Common myeloid progenitor, CD34-positive (primary cell): ENCODE results near the gene ZNF804B.

ENCODE experiments used
- CTCF ChIA-PET: fragments of 350-600 bp; sonication (Branson Sonifier 250); formaldehyde crosslinking; loops from one replicate; lab custom pipeline; 2021; ENCODE audit warnings: antibody characterized with exemption; lab: Charles Lee
- POLR2A ChIA-PET: fragments of 350-600 bp; sonication (Branson Sonifier 250); formaldehyde crosslinking; loops from one replicate; lab custom pipeline; 2021; ENCODE audit warnings: antibody characterized with exemption; lab: Charles Lee
- DNase-seq, 3 donors: peaks; one replicate each; pipeline versions ENCODE4 v3.0.0 to v3.0.0-alpha.2; 2013
- H3K27ac ChIP-seq, 2 experiments: 1 replicate in 1 of 2; 2 replicates in 1 of 2; pipeline ENCODE4 v1.7.0; 2013; ENCODE audit warnings: inconsistent platforms in 2 of 2, low read length in 2 of 2, mild to moderate bottlenecking in 2 of 2, low read depth in 1 of 2, moderate library complexity in 1 of 2; ENCODE audit not compliant: severe bottlenecking in 2 of 2, insufficient read depth in 1 of 2, poor library complexity in 1 of 2
- H3K27me3 ChIP-seq, 5 experiments: replicated peaks in 2 of 5; 1 replicate in 3 of 5; 2 replicates in 2 of 5; pipeline versions ENCODE4 v1.6.1 to v1.7.0; 2013; ENCODE audit warnings: low read length in 4 of 5, mild to moderate bottlenecking in 2 of 5, moderate library complexity in 2 of 5, inconsistent platforms in 1 of 5; ENCODE audit not compliant: insufficient read depth in 5 of 5, control insufficient read depth in 4 of 5
- H3K36me3 ChIP-seq, 4 experiments: 1 replicate in 2 of 4; 2 replicates in 2 of 4; pipeline versions ENCODE4 v1.6.1 to v1.7.0; 2013; ENCODE audit warnings: low read length in 3 of 4, control low read depth in 1 of 4, mild to moderate bottlenecking in 1 of 4; ENCODE audit not compliant: control insufficient read depth in 4 of 4, insufficient read depth in 4 of 4
- H3K4me1 ChIP-seq, 4 experiments: 1 replicate in 3 of 4; 2 replicates in 1 of 4; pipeline versions ENCODE4 v1.6.1 to v1.7.1; 2013; ENCODE audit warnings: low read length in 3 of 4, mild to moderate bottlenecking in 3 of 4, control low read depth in 1 of 4, inconsistent platforms in 1 of 4, moderate library complexity in 1 of 4; ENCODE audit not compliant: control insufficient read depth in 4 of 4, insufficient read depth in 4 of 4; ENCODE audit errors: control extremely low read depth in 1 of 4
- H3K4me3 ChIP-seq, 7 experiments: 1 replicate in 4 of 7; 2 replicates in 3 of 7; pipeline versions ENCODE4 v1.5.1 to v1.7.0; 2013; ENCODE audit warnings: mild to moderate bottlenecking in 7 of 7, low read length in 6 of 7, moderate library complexity in 6 of 7, inconsistent platforms in 2 of 7, low read depth in 2 of 7, control low read depth in 1 of 7; ENCODE audit not compliant: insufficient read depth in 4 of 7, control insufficient read depth in 1 of 7; ENCODE audit errors: extremely low read depth in 1 of 7
- H3K9me3 ChIP-seq, 5 experiments: 1 replicate in 4 of 5; 2 replicates in 1 of 5; pipeline versions ENCODE4 v1.6.1 to v1.7.1; 2013; ENCODE audit warnings: low read length in 4 of 5, mild to moderate bottlenecking in 2 of 5, inconsistent platforms in 1 of 5, low read depth in 1 of 5, moderate library complexity in 1 of 5; ENCODE audit not compliant: control insufficient read depth in 4 of 5, insufficient read depth in 2 of 5; ENCODE audit errors: control extremely low read depth in 1 of 5
- WGBS: methylation state at CpG from one replicate; pipeline ENCODE4 v1.1.5; 2013; ENCODE audit not compliant: insufficient coverage; 5-methylcytosine and 5-hydroxymethylcytosine counted together

The ZNF804B gene

DNA sequence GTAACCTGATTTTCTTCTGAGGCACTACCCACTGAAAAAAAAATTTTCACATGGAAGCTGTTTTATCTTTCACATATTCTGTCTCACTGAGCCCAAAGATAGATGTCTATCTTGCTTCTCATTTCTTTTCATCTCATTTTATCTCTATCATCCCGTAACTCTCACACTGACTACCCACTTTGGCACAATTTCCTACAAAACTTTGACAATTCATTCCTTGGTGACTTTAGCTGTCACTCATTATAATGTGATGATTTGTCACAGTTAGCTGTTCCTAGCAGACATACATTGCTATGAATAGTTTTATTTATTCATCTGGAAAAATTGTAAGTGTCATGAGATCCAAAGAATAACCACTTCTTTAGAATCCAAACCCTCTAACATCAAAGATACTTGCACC is 625.9 kb downstream of the ZNF804B start:
- CTCF ChIA-PET = no interaction called here
- no peaks in the 10 kb centered on the region for H3K4me1 ChIP-seq
- POLR2A ChIA-PET = no interaction called here
- no peak for DNase-seq
- H3K9me3 ChIP-seq = no peaks in the 10 kb centered on the region
- H3K27me3 ChIP-seq = no peaks in the 10 kb centered on the region
- H3K36me3 ChIP-seq = no peaks in the 10 kb centered on the region
- no peak overlapping the region for H3K27ac ChIP-seq
- no peak overlapping the region for H3K4me3 ChIP-seq
- WGBS = no CpG with 5 or more reads among the region's 1 CpG
